HG03432 (cell line): ENCODE data around the gene SGIP1.

ENCODE experiments used
- ATAC-seq: cut with Tn5 transposase; IDR thresholded peaks from one replicate; pipeline ENCODE4 v1.9.1; 2021; ENCODE audit warnings: mild to moderate bottlenecking, moderate library complexity; ENCODE audit not compliant: unreplicated experiment

Gene SGIP1

GRCh38 chr1:66533804-66534740 lies at the start of gene SGIP1:
TSS of gene SGIP1 (plus strand) at chr1:66534153. CDS start at chr1:66534359, 206 bp downstream.
- ATAC-seq = no peak

- no peak for ATAC-seq
These were observed 44.8 kb upstream of the SGIP1 start for GRCh38 chr1:66489151-66489550.

- no peak for ATAC-seq
These were observed 43.9 kb upstream of the SGIP1 start for GRCh38 chr1:66489972-66490601.

- peak; percentile 81 for ATAC-seq
These were observed 43.1 kb upstream of the SGIP1 start for GRCh38 chr1:66490816-66491215.

GRCh38 chr1:66492424-66492823 lies 41.5 kb upstream of the SGIP1 start:
- no peak for ATAC-seq

- ATAC-seq = no peak
These were observed 40.2 kb upstream of the SGIP1 start for GRCh38 chr1:66493731-66494130.

GRCh38 chr1:66494482-66494881 lies 39.5 kb upstream of the SGIP1 start:
- ATAC-seq = no peak

- ATAC-seq = no peak
These were observed 38.5 kb upstream of the SGIP1 start for GRCh38 chr1:66495495-66495894.

- ATAC-seq = no peak
These were observed 36.0 kb upstream of the SGIP1 start for GRCh38 chr1:66497910-66498309.

GRCh38 chr1:66500301-66500700 lies 33.7 kb upstream of the SGIP1 start:
- ATAC-seq = no peak

- ATAC-seq = no peak
These were observed 31.9 kb upstream of the SGIP1 start for GRCh38 chr1:66502086-66502485.

GRCh38 chr1:66503841-66504470 lies 30.0 kb upstream of the SGIP1 start:
- peak; percentile 88 for ATAC-seq

GRCh38 chr1:66505671-66506392 lies 28.1 kb upstream of the SGIP1 start:
- no peak for ATAC-seq

- no peak for ATAC-seq
These were observed 27.6 kb upstream of the SGIP1 start for GRCh38 chr1:66506393-66506687.

GRCh38 chr1:66506991-66507390 lies 27.0 kb upstream of the SGIP1 start:
- ATAC-seq = no peak

- ATAC-seq = no peak
These were observed 23.5 kb upstream of the SGIP1 start for GRCh38 chr1:66510407-66510806.

GRCh38 chr1:66511118-66511517 lies 22.8 kb upstream of the SGIP1 start:
- no peak for ATAC-seq

- ATAC-seq = no peak
These were observed 16.0 kb upstream of the SGIP1 start for GRCh38 chr1:66517959-66518358.

- ATAC-seq = no peak
These were observed 15.3 kb upstream of the SGIP1 start for GRCh38 chr1:66518654-66519053.

- ATAC-seq = no peak
These were observed 14.0 kb upstream of the SGIP1 start for GRCh38 chr1:66519992-66520391.

- ATAC-seq = no peak
These were observed 13.3 kb upstream of the SGIP1 start for GRCh38 chr1:66520655-66521054.
